Stomach (tissue), 4 donors: ENCODE measurements around the gene CAND2.

Experiments
- CTCF ChIP-seq, 7 experiments: fragments of 450-650 bp in 4 of 7; fragments of 200-600 bp in 3 of 7; sonication (generic) in 3 of 7; IDR thresholded peaks; one replicate each; pipeline ENCODE4 v1.5.1; 2016 to 2019; ENCODE audit warnings: antibody characterized with exemption in 7 of 7, control low read depth in 2 of 7, mild to moderate bottlenecking in 1 of 7
- EP300 ChIP-seq: sonication (generic); formaldehyde crosslinking; IDR thresholded peaks from one replicate; pipeline ENCODE4 v1.6.1; 2017; ENCODE audit warnings: antibody characterized with exemption
- POLR2A ChIP-seq, 4 donors: fragments of 450-650 bp; IDR thresholded peaks; one replicate each; pipeline ENCODE4 v1.6.1; 2016; ENCODE audit warnings: antibody characterized with exemption in 4 of 4, control low read depth in 2 of 4, mild to moderate bottlenecking in 1 of 4, moderate library complexity in 1 of 4
- POLR2AphosphoS5 ChIP-seq, 3 donors: sonication (generic); formaldehyde crosslinking; IDR thresholded peaks; one replicate each; pipeline ENCODE4 v1.6.1; 2016; ENCODE audit warnings: antibody characterized with exemption in 3 of 3

GRCh38 chr3:12852201-12852600 lies 55.7 kb downstream of the CAND2 start:
- TF ChIP-seq POLR2A (IDR thresholded peaks at IDR 0.05) (no peak), CTCF (IDR thresholded peaks at IDR 0.05) (no peak), EP300 (no peak), POLR2AphosphoS5 (IDR thresholded peaks at IDR 0.05) (no peak)
